Right lung (tissue), 5 donors: ENCODE results near the gene F7. TPM values are rescaled to one million over a fixed set of nuclear protein-coding genes. Genes with fewer than 3 reads are reported as not detected.

ENCODE experiments used
- DNase-seq, 2 donors: peaks; one replicate each; pipeline ENCODE4 v3.0.0-alpha.2; 2013
- polyA plus RNA-seq, 5 donors: library from polyadenylated mRNA; unstranded; fragments of 120-200 nt; gene quantifications; one replicate each; pipeline versions ENCODE4 v1.2.1 to v1.2.3, GENCODE V29; 2013; ENCODE audit warnings: inconsistent platforms in 1 of 5, low replicate concordance in 1 of 5; ENCODE audit not compliant: insufficient read length in 5 of 5, insufficient read depth in 1 of 5

Gene F7
- polyA plus RNA-seq, 5 donors: 0.40 to 1.5 (median 0.89) TPM

DNA sequence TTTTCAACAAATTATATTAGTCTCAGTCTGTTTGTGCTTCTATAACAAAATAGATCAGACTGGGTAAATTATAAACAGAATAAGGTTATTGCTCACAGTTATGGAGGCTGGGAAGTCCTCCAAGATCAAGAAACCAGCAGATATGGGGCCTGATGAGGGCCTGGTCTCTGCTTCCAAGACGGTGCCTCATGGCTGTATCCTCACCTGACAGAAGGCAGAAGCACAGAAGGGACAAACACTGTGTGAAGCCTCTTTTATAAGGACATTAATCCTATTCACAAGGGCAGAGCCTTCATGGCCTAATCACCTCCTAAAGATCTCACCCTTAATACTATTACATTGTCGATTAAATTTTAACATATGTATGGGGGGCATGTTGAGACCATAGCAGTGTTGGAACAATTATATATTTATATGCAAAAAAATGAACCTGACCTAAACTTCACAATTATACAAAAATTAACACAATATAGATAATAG, 29.7 kb downstream of the F7 start:
- no peak for DNase-seq

DNA sequence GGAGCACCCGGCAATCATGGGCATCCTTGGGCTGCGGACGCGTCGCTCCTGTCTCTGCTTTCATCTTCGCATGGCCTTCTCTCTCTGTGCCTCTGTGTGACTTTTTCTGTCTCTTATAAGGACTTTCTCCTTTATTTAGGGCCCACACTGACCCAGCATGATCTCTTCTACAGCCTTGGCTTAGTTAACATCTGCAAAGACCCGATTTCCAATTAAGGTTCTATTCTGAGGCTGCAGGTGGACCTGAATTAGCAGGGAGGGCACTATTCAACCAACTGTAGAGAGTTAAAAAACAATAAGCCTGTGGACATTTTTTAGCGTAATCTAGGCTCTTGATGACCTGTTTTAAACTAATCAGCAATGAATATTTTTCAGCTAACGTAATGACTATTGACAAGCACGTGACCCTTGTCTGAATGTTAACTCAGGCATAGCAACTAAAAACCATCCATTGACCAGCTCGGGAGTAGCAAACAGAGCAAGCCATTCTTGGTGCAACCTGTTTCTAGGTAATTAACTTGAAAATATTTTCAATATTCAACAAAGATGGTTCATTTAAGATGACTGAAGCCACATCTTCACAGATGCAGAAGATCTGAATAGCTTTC, 32.2 kb downstream of the F7 start:
- no peak for DNase-seq

DNA sequence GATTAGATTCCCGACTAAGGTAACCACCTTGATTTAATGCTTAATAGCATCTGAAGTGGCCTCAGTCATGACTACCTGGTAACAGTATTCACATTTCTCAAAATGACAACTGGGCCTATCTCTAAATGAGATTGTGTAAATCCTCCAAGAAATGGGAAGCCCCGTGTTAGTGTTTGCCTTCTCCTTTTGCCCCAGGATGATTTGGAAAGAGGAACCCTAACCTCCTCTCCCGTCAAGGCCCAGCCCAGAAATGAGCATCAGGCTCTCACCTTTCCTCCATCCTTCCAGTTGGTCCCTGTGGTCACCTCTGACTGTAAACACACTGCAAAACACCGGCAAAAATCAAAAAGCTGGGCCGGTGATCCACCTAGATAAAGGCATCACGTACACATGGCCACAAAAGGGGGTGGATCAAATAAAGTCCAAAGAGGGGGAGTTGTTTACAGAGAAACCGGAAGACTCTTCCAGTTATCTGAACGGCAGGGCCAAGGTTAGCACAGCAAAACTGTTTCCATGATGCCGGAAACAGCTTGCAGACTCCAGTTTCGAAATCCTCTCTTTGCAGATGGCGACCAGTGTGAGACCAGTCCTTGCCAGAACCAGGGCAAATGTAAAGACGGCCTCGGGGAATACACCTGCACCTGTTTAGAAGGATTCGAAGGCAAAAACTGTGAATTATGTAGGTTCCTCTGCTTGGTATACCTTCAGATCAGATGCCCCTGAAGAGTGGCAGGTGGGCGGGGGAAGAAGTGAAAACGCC, 33.4 kb downstream of the F7 start:
- DNase-seq: no peak

DNA sequence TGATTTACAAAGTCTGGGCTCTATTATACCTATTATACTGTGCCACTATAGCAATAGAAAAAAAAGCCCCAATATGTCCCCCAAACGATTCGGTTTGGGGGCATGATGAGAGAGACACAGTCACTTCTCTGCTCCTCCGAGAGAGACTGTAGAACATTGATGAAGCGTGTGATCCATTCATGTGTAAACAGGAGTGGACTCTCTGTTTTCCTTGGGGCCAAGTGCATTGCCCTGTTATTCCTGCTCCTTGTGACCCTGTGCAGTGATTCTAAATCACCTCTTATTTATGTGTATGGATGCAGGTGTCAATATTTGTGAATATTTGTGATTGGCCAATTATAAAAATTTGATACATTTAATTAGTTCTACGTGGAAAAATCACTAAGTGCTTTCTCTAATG, 34.0 kb downstream of the F7 start:
- no peak for DNase-seq

DNA sequence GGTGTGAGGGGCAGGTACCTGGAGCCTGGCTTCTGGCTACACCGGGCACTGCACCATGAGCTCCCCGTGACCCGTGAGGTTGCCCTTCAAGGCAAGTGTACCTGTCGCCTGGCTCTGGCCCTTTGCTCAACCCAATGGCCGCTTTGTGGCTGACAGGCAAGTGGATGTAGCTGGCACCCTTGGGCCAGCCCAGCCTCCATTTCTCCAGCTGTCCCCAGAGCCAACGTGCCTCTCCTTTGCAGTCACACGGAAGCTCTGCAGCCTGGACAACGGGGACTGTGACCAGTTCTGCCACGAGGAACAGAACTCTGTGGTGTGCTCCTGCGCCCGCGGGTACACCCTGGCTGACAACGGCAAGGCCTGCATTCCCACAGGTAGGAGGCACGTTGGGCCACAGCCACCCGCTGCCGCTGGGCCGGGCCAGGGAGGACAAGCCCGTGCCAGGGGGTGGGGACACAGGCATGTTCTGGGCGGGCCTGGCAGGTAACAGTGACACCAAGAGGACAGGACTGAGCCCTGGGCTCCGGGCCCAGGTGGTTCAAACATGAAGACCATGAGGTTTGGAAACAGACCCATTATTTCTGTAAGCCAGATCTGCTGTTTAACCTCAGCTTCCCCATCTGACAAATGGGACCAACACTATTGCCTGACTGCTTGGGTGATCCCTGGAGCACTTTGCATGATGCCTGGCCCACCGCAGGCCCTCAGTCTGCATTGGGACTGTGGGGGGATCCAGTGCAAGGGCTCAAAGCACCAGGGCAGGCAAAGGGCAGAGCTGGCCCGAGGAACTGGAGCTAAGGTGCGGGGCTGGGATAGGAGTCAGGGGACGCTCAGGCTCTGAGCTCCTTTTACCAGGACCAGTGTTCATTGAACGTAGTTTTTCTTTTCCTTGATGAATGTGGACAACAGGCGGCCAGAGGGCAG, 35.3 kb downstream of the F7 start:
- DNase-seq: no peak

DNA sequence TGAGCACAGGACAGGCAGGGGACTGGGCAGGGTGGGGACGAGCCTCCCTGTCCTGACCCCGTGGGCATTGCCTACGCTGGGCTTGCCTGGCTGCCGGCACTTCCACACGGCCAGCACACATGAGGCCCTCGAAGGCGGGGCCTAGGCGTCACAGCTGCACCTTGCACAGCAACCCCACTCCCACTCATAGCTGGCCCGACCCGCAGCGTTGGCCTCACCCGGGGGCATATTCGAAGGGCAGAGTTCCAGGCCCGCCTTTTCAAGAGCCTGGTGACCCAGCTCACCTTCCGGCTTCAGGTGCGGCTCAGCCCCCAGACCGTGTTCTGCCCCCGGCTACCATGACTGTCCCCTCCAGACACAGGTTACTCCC, 36.0 kb downstream of the F7 start:
- DNase-seq: no peak

DNA sequence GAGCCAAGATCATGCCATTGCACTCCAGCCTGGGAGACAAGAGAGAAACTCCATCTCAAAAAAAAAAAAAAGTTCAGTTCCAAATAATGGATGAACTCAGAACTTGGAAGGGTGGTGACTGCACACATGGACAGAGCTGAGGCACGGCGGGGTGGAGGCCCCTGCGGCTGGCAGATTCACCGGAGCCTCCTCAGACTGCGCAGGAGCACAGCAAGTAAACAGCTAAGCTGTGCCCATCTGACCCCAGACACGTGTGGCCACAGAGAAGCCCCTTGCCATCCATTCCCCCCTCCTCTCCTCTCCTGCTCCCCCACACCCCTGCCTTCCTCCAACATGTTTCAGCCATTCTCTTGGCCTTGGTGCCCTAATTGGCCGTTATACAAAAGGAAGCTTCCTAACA, 37.3 kb downstream of the F7 start:
- no peak for DNase-seq

DNA sequence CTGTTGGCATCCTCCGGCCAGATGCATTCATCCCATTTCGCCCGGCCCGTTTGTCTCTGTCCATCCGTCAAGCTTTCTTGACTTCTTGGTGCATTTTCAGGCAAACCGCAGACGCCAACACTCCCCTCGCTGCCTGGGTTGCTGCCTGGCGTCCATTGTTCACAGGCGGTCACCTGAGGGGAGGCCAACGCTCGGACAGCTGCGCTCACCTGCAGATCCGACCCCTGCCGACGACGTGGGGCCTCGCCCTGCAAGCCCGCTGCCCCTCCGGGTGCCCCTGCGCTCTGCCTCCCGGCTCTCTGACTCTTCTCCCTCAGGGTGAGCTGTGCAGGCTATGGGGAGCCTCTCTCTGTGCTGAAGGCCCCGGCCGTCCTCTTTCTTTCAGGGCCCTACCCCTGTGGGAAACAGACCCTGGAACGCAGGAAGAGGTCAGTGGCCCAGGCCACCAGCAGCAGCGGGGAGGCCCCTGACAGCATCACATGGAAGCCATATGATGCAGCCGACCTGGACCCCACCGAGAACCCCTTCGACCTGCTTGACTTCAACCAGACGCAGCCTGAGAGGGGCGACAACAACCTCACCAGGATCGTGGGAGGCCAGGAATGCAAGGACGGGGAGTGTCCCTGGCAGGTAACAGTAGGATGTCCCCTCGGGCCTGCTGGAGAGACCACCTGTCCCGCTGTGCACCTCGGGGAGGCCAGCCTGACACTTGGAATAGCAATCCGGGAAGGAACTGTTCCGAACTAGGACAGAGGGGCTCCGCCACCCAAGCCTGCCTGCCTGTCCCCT, 38.1 kb downstream of the F7 start:
- DNase-seq: no peak

DNA sequence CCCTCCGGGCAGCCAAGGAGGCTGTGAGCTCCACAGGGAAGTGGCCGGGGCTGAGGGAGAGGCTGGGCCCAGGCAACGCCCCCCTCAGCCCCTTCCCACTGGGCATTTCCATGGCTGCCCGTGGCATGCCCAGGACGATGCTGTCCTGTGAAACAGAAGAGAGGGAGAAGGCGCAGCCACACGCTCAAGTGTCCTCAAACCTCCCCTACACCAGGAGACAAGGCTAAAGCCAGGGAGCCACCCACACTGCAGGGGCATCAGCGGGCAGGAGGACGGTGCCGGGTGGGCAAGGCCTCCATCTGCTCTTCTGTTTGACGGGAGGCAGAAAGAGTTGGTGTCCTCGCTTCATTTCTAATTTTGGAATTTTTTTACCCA, 38.7 kb downstream of the F7 start:
- no peak for DNase-seq

DNA sequence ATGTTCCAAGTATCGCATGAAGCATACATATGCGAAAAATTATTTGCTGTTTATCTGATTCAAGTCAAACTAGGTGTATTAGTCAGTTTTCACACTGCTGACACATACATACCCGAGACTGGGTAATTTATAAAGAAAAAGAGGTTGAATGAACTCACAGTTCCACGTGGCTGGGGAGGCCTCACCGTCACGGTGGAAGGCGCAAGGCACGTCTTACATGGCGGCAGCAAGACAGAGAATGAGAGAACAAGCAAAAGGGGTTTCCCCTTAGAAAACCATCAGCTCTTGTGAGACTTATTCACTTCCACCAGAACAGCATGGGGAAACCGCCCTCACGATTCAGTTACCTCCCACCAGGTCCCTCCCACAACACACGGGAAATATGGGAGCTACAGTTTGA, 39.9 kb downstream of the F7 start:
- DNase-seq: no peak

DNA sequence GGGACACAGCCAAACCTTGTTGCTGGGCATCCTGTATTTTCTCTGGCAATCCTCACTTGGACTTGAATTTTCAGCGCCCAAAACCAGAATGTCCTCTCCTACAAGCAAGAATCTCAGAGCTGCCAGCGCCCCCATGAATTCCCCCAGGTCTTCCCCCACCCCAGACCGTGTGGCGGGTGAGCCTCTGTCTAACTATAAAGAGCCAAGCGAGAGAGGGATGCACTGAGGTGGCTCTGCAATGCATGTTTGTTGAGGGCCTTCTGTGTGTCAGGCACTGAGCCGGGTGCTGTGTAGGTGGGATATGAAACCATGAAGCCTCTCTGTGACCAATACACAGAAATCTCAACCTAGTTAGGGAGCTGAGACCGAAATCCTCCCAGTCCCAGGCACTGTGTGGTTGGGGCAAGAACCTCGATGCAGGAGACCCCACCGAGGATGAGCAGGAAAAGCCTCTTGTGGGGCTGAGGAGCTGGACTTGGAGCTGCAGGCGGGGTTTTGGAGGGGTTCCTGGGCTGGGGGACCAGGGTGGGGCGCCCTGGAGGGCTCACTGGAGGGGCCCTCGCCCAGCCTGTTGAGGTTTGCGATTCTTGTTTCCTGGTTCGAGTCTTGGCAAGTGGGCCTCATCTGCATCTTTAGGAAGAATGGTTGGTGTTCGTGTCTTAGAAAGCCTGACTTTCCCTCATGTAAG, 40.5 kb downstream of the F7 start:
- no peak for DNase-seq

DNA sequence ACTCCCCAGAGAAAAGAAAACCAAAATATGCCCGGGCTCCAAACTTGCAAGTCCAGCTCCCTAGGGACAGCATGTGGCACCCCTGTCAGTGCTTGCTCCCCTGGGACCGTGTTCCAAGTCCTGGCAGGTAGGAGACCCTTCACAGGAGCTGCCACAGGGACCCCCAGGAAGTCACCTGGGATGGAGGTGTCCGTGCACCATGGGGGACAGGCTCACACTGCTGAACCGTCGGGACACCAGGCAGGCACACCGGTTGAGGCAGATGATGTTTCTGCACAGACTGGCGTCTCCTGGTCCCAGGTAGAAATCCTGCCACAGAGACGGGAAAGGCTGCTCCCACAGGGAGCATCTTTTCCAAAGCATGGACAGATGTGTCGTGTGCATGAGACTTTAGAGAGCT, 41.2 kb downstream of the F7 start:
- no peak for DNase-seq

DNA sequence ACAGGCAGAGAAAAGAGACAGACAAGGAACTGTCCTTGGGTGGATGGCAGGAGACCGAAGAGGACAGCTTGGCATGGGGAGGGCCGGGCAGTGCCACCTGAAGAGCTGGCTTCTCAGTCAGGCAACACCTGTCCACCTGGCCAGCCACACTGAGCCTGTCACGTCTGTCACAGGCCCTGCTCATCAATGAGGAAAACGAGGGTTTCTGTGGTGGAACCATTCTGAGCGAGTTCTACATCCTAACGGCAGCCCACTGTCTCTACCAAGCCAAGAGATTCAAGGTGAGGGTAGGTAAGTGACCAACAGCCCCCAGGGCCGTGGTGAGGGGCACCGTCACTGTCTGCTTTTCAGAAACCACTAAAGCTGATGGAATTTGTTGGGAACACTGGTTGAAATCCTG, 41.6 kb downstream of the F7 start:
- no peak for DNase-seq

DNA sequence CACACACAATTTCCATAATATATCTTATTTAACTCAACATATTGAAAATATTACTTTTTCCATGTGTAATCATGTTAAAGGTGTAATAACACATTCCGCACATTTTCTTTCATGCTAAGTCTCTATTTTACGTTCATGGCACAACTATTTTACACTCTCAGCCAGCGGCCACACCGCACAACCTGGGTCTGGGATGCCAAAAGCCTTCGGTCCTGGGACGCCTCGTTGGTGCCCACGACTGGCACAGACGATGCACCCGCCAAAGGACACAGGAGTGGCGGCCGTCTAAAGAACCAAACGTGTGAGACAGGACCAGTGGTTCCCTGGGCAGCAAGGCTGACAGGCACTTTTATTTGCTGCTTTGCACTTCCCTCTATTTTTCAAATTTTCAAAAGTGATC, 42.8 kb downstream of the F7 start:
- DNase-seq: no peak

DNA sequence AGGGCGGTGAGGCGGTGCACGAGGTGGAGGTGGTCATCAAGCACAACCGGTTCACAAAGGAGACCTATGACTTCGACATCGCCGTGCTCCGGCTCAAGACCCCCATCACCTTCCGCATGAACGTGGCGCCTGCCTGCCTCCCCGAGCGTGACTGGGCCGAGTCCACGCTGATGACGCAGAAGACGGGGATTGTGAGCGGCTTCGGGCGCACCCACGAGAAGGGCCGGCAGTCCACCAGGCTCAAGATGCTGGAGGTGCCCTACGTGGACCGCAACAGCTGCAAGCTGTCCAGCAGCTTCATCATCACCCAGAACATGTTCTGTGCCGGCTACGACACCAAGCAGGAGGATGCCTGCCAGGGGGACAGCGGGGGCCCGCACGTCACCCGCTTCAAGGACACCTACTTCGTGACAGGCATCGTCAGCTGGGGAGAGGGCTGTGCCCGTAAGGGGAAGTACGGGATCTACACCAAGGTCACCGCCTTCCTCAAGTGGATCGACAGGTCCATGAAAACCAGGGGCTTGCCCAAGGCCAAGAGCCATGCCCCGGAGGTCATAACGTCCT, 43.4 kb downstream of the F7 start:
- no peak for DNase-seq

DNA sequence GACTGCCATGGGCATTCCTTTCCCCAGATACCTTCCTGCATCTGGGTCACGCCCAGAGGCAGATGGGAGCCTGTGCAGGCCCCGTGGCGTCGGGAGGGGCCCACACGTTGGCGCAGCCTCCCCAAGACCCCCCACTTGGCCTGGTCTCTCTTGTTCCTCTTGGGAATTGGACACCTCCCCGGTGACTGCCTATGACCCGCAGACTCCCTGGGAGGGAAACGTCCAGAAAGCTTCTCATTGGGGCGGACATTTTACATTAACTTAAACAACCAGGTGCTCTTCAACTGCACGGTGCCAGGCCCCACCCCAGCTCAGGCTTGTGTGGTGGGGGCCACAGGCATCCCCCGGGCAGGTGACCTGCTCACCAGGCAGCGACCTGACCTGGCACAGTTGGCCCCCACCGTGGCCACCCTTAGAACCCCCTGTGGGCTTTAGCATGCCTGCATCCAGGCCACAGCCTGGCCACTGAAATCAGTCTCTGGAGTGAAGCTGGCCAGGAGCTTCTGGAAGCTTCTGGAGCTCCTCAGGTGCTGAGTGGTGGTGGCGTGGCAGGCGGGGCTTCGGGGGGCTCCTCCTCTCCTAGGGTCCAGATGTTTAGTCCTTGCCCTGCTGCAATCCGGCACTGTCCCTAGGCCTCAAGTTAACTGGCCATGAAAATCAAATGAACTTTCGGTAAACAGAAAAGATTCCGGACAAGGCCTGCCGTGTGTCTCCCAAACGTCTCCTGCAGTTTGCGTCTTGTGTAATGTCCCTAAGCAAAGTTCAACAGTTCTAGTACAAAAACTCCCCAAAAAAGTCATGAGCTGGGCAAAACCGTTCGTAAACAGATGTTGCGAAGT, 44.3 kb downstream of the F7 start:
- no peak for DNase-seq

DNA sequence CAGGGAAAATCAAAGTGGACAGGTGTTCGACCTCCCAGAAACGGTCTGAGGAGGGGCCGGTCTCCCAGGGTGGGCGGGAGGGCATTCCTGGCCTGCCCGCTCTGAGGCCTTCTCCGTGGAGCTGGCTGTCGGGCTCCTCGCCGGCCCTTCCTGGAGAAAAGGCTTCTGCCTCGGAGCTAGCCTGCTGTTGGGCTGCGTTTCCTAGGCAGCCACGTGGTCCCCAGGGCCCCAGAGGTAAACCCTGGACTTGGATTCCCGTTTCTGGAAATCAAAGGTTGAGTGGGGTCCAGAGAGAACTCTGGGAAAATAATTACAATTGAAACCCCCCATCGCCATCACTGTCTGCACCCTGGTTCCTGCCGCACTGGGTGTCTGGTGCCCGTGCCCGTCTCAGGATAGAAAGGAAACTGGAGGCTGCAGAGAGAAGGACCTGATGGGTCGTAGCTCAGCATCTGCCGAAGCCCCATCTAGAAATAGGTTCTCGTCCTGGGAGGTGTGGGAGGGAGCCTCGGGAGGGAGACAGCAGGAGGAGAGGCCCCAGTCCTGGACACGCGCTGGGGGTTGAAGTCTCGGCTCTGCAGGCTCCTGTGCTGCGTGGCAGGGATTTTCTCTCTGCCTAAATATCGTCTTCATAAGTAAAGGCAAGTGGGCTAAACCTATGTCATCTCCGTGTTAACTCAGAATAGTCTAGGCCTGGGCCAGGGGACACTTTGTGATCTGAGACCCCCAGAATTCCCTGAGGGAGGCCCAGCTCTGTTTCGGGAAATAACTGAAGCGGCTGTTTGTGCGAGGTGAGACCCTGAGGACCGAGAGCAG, 45.2 kb downstream of the F7 start:
- DNase-seq: no peak

DNA sequence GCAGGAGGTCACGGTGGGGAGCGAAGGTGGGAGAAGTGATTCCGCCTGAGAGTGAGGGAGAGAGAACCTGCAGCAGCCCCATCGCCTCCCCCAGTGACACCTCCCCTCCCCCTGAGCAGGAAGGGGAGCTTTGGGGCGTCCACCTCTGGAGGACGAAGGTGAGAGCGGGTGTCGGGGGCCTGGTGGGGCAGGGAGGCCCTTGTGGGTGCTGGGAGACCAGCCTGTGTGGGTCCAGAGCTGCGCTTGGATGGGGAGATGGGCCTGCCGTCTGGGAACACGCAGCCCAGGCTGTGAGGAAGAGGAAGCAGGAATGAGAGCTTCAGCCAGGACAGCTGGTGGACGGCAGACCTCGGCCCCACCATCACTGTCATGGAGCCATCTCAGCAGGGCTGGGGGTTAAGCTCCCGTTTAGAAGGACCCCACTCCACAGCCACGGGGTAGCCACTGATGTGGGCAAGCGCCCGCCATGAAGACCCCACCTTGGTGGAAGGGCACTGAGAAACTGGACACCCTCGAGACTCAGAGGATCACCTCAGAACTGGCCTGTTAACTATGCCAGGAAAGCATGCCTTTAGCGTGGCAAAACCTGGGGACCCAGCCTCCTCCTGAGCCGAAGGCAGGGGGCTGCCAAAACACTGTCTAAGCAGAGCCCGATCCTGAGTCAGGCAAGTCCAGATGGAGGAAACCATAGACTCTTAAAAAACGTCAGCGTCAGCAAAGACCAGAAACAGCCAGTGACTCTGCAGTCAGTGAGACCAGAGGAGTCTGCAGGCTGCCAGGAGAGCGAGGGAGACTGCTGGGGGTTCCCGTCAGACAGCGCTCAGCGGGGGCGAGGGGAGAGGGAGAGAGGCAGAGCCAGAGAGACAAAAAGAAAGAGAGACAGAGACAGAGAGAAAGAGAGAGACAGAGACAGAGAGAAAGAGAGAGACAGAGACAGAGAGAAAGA, 46.4 kb downstream of the F7 start:
- peak in 1 of 2 donors; percentile 32 for DNase-seq
